ENCODE data around the gene UGT1A7.

The UGT1A7 gene

DNA sequence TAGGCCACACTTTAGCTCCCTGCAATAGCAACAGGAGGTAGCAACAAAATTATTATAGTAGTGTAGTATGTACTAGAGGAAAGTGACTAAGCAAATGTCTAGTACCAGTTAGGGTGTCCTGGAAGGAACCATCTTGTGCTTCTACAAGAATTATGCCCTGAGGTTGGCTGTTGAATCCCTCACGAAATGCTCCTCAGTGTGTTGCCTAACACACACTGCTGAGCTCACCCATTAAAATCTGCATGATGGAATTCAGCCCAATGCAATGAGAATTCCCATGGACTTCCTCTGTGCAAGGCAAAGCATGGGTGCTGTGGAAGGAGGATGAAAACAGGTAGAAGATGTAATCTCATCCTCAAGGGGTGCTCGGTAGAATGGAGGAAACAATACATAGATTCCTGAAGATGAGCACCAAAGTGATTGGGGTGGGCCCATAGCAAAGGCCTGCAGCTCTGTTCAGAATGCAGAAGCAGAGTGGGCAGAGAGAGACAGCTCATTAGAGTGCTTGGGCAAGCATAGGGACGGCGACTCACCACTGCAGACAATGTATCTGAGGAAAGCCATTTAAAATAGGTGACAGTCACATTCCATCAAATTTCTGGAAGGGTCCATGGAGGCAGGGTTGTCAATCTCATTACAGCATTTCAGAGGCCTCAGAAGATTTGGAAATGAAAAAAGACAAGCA is 1.2 kb upstream of the UGT1A7 start:
- TF ChIP-seq, protein P1, sequence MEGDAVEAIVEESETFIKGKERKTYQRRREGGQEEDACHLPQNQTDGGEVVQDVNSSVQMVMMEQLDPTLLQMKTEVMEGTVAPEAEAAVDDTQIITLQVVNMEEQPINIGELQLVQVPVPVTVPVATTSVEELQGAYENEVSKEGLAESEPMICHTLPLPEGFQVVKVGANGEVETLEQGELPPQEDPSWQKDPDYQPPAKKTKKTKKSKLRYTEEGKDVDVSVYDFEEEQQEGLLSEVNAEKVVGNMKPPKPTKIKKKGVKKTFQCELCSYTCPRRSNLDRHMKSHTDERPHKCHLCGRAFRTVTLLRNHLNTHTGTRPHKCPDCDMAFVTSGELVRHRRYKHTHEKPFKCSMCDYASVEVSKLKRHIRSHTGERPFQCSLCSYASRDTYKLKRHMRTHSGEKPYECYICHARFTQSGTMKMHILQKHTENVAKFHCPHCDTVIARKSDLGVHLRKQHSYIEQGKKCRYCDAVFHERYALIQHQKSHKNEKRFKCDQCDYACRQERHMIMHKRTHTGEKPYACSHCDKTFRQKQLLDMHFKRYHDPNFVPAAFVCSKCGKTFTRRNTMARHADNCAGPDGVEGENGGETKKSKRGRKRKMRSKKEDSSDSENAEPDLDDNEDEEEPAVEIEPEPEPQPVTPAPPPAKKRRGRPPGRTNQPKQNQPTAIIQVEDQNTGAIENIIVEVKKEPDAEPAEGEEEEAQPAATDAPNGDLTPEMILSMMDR (IDR thresholded peaks at IDR 0.05; ENCODE audit: extremely low read depth, missing control alignments): no peak
- no peak for DNase-seq (ENCODE audit: low spot score)

GRCh38 chr2:233684640-233685039 is 2.9 kb downstream of the UGT1A7 start:
- TF ChIP-seq, protein P1 (IDR thresholded peaks at IDR 0.05; ENCODE audit: extremely low read depth, missing control alignments): no peak
- no peak for DNase-seq (ENCODE audit: low spot score)

GRCh38 chr2:233686928-233687327 is 5.2 kb downstream of the UGT1A7 start:
- DNase-seq (ENCODE audit: low spot score): no peak
- TF ChIP-seq, protein P1 (IDR thresholded peaks at IDR 0.05; ENCODE audit: extremely low read depth, missing control alignments): no peak

DNA sequence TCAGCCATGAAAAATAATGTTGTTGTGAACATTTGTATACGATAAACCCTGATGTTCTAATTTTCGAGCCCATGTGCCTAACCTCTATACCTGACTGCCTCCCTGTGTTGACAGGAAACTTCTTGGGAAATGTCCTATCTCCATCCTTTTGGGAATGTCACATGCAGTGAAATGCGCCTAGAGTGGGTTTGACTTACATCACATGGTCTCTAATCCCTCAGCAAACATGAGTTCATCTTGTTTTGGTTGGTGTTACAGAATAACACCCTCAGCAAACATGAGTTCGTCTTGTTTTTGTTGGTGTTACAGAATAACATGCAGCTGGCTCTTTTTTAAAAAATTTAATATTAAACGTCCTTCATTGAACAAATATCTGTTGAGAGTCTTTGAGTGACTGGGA is 6.6 kb downstream of the UGT1A7 start:
- TF ChIP-seq, protein P1 (IDR thresholded peaks at IDR 0.05; ENCODE audit: extremely low read depth, missing control alignments): no peak
- no peak for DNase-seq (ENCODE audit: low spot score)

- TF ChIP-seq, protein P1 (IDR thresholded peaks at IDR 0.05; ENCODE audit: extremely low read depth, missing control alignments): no peak
- DNase-seq (ENCODE audit: low spot score): no peak
These were observed 7.3 kb downstream of the UGT1A7 start for GRCh38 chr2:233689031-233689430.

DNA sequence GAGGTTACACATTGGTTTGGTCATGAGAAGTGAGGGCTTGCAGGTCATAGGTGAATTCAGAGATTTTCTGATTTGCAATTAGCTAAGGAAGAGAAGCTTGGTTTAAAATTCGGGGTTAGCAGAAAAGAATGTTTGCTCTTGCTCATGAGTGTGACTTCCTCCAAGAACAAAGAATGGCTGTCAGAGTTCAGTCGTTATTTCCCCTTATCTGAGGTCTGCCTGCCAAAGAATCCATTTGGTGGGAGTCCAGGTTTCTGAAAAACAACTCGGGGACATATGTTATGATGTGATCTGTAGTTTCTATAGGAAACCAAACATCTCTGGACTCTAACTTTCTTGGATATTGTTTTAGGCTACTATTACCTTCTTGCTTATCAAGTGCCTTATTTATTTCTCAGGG is 7.8 kb downstream of the UGT1A7 start:
- TF ChIP-seq, protein P1 (IDR thresholded peaks at IDR 0.05; ENCODE audit: extremely low read depth, missing control alignments): no peak
- no peak for DNase-seq (ENCODE audit: low spot score)

DNA sequence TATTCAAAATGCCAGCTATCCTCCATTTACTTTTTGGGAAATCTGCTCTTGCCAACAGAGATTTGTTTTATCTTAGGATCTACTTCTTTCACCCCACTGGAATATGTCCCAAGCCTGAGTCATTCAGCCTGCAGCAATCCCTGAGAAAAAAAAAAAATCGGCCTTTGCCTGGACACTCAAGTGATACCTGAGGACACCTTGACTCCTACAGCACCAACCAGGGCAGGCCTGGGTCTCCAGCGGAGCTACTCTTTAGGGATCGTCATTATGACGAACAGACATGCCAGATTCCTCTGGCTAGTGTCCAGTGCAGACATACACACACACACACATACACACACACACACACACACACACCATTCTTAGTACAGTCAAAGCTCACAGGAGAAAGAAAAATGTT is 8.7 kb downstream of the UGT1A7 start:
- TF ChIP-seq, protein P1 (IDR thresholded peaks at IDR 0.05; ENCODE audit: extremely low read depth, missing control alignments): no peak
- DNase-seq (ENCODE audit: low spot score): no peak
